ENCODE results near the gene S100A16.
A peak's percentile ranks its signal among the peaks of the same experiment; 100 is the strongest.

The S100A16 gene

GRCh38 chr1:153639280-153639679 lies 26.3 kb upstream of the S100A16 start:
- no peak for DNase-seq (ENCODE audit: low read depth)
- no peak for TF ChIP-seq CTCF (IDR thresholded peaks at IDR 0.05; ENCODE audit: insufficient read depth, low read depth, low read length, missing control alignments)
- no peak overlapping the region for H3K4me3 ChIP-seq (ENCODE audit: low read length)

GRCh38 chr1:153638261-153638660 lies 25.3 kb upstream of the S100A16 start:
- no peak overlapping the region for H3K4me3 ChIP-seq (ENCODE audit: low read length)
- TF ChIP-seq CTCF (IDR thresholded peaks at IDR 0.05; ENCODE audit: insufficient read depth, low read depth, low read length, missing control alignments) = no peak
- no peak for DNase-seq (ENCODE audit: low read depth)

- no peak for DNase-seq (ENCODE audit: low read depth)
- TF ChIP-seq CTCF (IDR thresholded peaks at IDR 0.05; ENCODE audit: insufficient read depth, low read depth, low read length, missing control alignments) = no peak
- H3K4me3 ChIP-seq (ENCODE audit: low read length) = no peak overlapping the region
Observed at GRCh38 chr1:153636312-153636711, 23.4 kb upstream of the S100A16 start.

- no peak overlapping the region for H3K4me3 ChIP-seq (ENCODE audit: low read length)
- TF ChIP-seq CTCF (IDR thresholded peaks at IDR 0.05; ENCODE audit: insufficient read depth, low read depth, low read length, missing control alignments) = no peak
- DNase-seq (ENCODE audit: low read depth) = no peak
Observed at GRCh38 chr1:153635872-153636271, 22.9 kb upstream of the S100A16 start.

GRCh38 chr1:153633754-153634665 lies 21.1 kb upstream of the S100A16 start, which contains the start of gene CHTOP:
Gene CHTOP (plus strand): TSS chr1:153634066. CDS start chr1:153636589, 2,523 bp downstream.
- no peak for TF ChIP-seq CTCF (IDR thresholded peaks at IDR 0.05; ENCODE audit: insufficient read depth, low read depth, low read length, missing control alignments)
- peak; percentile 99 for DNase-seq (ENCODE audit: low read depth)
- peak within 1 kb of the TSS; percentile 99 for H3K4me3 ChIP-seq (ENCODE audit: low read length)

- H3K4me3 ChIP-seq (ENCODE audit: low read length) = peak overlapping the region; percentile 99
- no peak for DNase-seq (ENCODE audit: low read depth)
- TF ChIP-seq CTCF (IDR thresholded peaks at IDR 0.05; ENCODE audit: insufficient read depth, low read depth, low read length, missing control alignments) = no peak
Observed at GRCh38 chr1:153633161-153633753, 20.3 kb upstream of the S100A16 start.
